IPS-18c (cell line): ENCODE measurements around the gene CABYR.

ENCODE experiments used
- H3K4me3 ChIP-seq: 2 replicates; pipeline ENCODE4 v1.7.0; 2013; ENCODE audit warnings: low read depth, mild to moderate bottlenecking, low read length, moderate library complexity; ENCODE audit not compliant: insufficient read depth
- H3K9me3 ChIP-seq: one replicate; pipeline ENCODE4 v1.6.1; 2013; ENCODE audit warnings: mild to moderate bottlenecking, low read length, moderate library complexity; ENCODE audit not compliant: control insufficient read depth, insufficient read depth

Gene CABYR

GRCh38 chr18:24200494-24201290 lies 61.8 kb downstream of the CABYR start:
- Histone ChIP-seq H3K9me3 (no peaks in the 10 kb centered on the region), H3K4me3 (no peak overlapping the region)

GRCh38 chr18:24201699-24202687 lies 63.1 kb downstream of the CABYR start:
- H3K4me3 ChIP-seq: no peak overlapping the region

GRCh38 chr18:24204904-24205303 lies 66.0 kb downstream of the CABYR start:
- Histone ChIP-seq H3K4me3 (no peak overlapping the region), H3K9me3 (no peaks in the 10 kb centered on the region)

More at GRCh38 chr18:24201699-24202687, 63.1 kb downstream of the CABYR start:
- H3K9me3 ChIP-seq: no peaks in the 10 kb centered on the region

GRCh38 chr18:24208270-24209035 lies 69.6 kb downstream of the CABYR start:
- Histone ChIP-seq H3K4me3 (no peak overlapping the region), H3K9me3 (no peaks in the 10 kb centered on the region)

- Histone ChIP-seq H3K9me3 (no peaks in the 10 kb centered on the region), H3K4me3 (no peak overlapping the region)
These were observed 70.7 kb downstream of the CABYR start for GRCh38 chr18:24209558-24209957.
